Large intestine (tissue), 3 donors: ENCODE data around the gene ADCY3. TPM values are rescaled to one million over a fixed set of nuclear protein-coding genes. Genes with fewer than 3 reads are reported as not detected.

Source experiments
- DNase-seq, 2 donors: peaks; one replicate each; pipeline versions ENCODE4 v3.0.0 to v3.0.0-alpha.2; 2013
- H3K27ac ChIP-seq: one replicate; pipeline ENCODE4 v1.5.1; 2013; ENCODE audit warnings: low read length
- H3K27me3 ChIP-seq: 2 replicates; pipeline ENCODE4 v1.6.1; 2013; ENCODE audit warnings: low read length; ENCODE audit not compliant: control insufficient read depth, insufficient read depth
- H3K36me3 ChIP-seq: 2 replicates; pipeline ENCODE4 v1.6.1; 2013; ENCODE audit warnings: low read length; ENCODE audit not compliant: control insufficient read depth, insufficient read depth
- H3K4me1 ChIP-seq: one replicate; pipeline ENCODE4 v1.6.1; 2013; ENCODE audit warnings: low read length; ENCODE audit not compliant: control insufficient read depth, insufficient read depth
- H3K4me3 ChIP-seq: one replicate; pipeline ENCODE4 v1.5.1; 2013; ENCODE audit warnings: low read length
- H3K9me3 ChIP-seq: one replicate; pipeline ENCODE4 v1.6.1; 2013; ENCODE audit warnings: mild to moderate bottlenecking, low read depth, low read length, moderate library complexity; ENCODE audit not compliant: control insufficient read depth
- WGBS: methylation state at CpG from one replicate; pipeline ENCODE4 v1.1.5; 2013; ENCODE audit warnings: low lambda C conversion rate; ENCODE audit not compliant: insufficient coverage; 5-methylcytosine and 5-hydroxymethylcytosine counted together
- polyA plus RNA-seq: library from polyadenylated mRNA; unstranded; fragments of 120-200 nt; gene quantifications from one replicate; pipeline ENCODE4 v1.2.1, GENCODE V29; 2013

Gene ADCY3
- polyA plus RNA-seq, 1 donor, result 18.4 TPM

- WGBS, result no CpG with 5 or more reads among the region's 6 CpGs
- Histone ChIP-seq H3K36me3 (peaks cover 39% of the 10 kb centered on the region), H3K9me3 (no peaks in the 10 kb centered on the region)
These were observed 28.5 kb upstream of the ADCY3 start for GRCh38 chr2:24948506-24948905.

GRCh38 chr2:24947561-24948157, 27.6 kb upstream of the ADCY3 start:
- no peak for DNase-seq
- Histone ChIP-seq H3K9me3 (no peaks in the 10 kb centered on the region), H3K4me3 (no peak overlapping the region), H3K4me1 (no peaks in the 10 kb centered on the region), H3K27ac (no peak overlapping the region), H3K27me3 (no peaks in the 10 kb centered on the region), H3K36me3 (peaks cover 36% of the 10 kb centered on the region)
- WGBS, result 88% methylated on average over 1 of the region's 3 CpGs

More at GRCh38 chr2:24948506-24948905, 28.5 kb upstream of the ADCY3 start:
- Histone ChIP-seq H3K27me3 (no peaks in the 10 kb centered on the region), H3K27ac (no peak overlapping the region), H3K4me1 (no peaks in the 10 kb centered on the region), H3K4me3 (no peak overlapping the region)
- DNase-seq, result no peak

GRCh38 chr2:24945907-24946306, 25.9 kb upstream of the ADCY3 start:
- H3K4me1 ChIP-seq, result no peaks in the 10 kb centered on the region
- no peaks in the 10 kb centered on the region for H3K27me3 ChIP-seq
- no peak overlapping the region for H3K27ac ChIP-seq
- DNase-seq, result no peak
- peaks cover 31% of the 10 kb centered on the region for H3K36me3 ChIP-seq
- no peak overlapping the region for H3K4me3 ChIP-seq
- WGBS, result 100% methylated on average over 1 of the region's 4 CpGs
- no peaks in the 10 kb centered on the region for H3K9me3 ChIP-seq

- Histone ChIP-seq H3K9me3 (no peaks in the 10 kb centered on the region), H3K4me3 (no peak overlapping the region), H3K27me3 (no peaks in the 10 kb centered on the region), H3K4me1 (no peaks in the 10 kb centered on the region), H3K36me3 (peaks cover 22% of the 10 kb centered on the region), H3K27ac (no peak overlapping the region)
- 100% methylated on average over 2 of the region's 7 CpGs for WGBS
- no peak for DNase-seq
These were observed 23.5 kb upstream of the ADCY3 start for GRCh38 chr2:24943427-24944053.

GRCh38 chr2:24939353-24939752, 19.3 kb upstream of the ADCY3 start:
- Histone ChIP-seq H3K4me3 (no peak overlapping the region), H3K36me3 (no peaks in the 10 kb centered on the region), H3K27ac (no peak overlapping the region), H3K4me1 (no peaks in the 10 kb centered on the region), H3K27me3 (no peaks in the 10 kb centered on the region), H3K9me3 (no peaks in the 10 kb centered on the region)
- DNase-seq, result no peak
- no CpG with 5 or more reads among the region's 6 CpGs for WGBS

GRCh38 chr2:24937236-24937635, 17.2 kb upstream of the ADCY3 start:
- no peaks in the 10 kb centered on the region for H3K9me3 ChIP-seq
- no peaks in the 10 kb centered on the region for H3K27me3 ChIP-seq
- H3K27ac ChIP-seq, result no peak overlapping the region
- no CpG with 5 or more reads among the region's 2 CpGs for WGBS
- no peaks in the 10 kb centered on the region for H3K36me3 ChIP-seq
- H3K4me3 ChIP-seq, result no peak overlapping the region
- DNase-seq, result no peak
- H3K4me1 ChIP-seq, result no peaks in the 10 kb centered on the region

GRCh38 chr2:24935145-24935544, 15.1 kb upstream of the ADCY3 start:
- no CpG with 5 or more reads among the region's 5 CpGs for WGBS
- no peak for DNase-seq
- Histone ChIP-seq H3K27me3 (no peaks in the 10 kb centered on the region), H3K4me1 (no peaks in the 10 kb centered on the region), H3K4me3 (no peak overlapping the region), H3K36me3 (no peaks in the 10 kb centered on the region), H3K27ac (no peak overlapping the region), H3K9me3 (no peaks in the 10 kb centered on the region)

- H3K9me3 ChIP-seq, result no peaks in the 10 kb centered on the region
- H3K36me3 ChIP-seq, result no peaks in the 10 kb centered on the region
- no peaks in the 10 kb centered on the region for H3K4me1 ChIP-seq
- no peak overlapping the region for H3K4me3 ChIP-seq
- H3K27ac ChIP-seq, result no peak overlapping the region
- no peaks in the 10 kb centered on the region for H3K27me3 ChIP-seq
- WGBS, result no CpG with 5 or more reads among the region's 5 CpGs
- no peak for DNase-seq
These were observed 12.7 kb upstream of the ADCY3 start for GRCh38 chr2:24932715-24933114.

- Histone ChIP-seq H3K4me1 (peaks cover 5% of the 10 kb centered on the region), H3K4me3 (no peak overlapping the region), H3K36me3 (no peaks in the 10 kb centered on the region), H3K9me3 (no peaks in the 10 kb centered on the region), H3K27me3 (peaks cover 4% of the 10 kb centered on the region), H3K27ac (no peak overlapping the region)
- WGBS, result no CpG with 5 or more reads among the region's 6 CpGs
- no peak for DNase-seq
These were observed 10.7 kb upstream of the ADCY3 start for GRCh38 chr2:24930768-24931167.

- Histone ChIP-seq H3K36me3 (no peaks in the 10 kb centered on the region), H3K4me3 (no peak overlapping the region), H3K4me1 (peaks cover 5% of the 10 kb centered on the region), H3K9me3 (no peaks in the 10 kb centered on the region), H3K27ac (no peak overlapping the region), H3K27me3 (peaks cover 8% of the 10 kb centered on the region)
- DNase-seq, result no peak
- 100% methylated on average over 2 of the region's 3 CpGs for WGBS
These were observed 9.2 kb upstream of the ADCY3 start for GRCh38 chr2:24929230-24929629.

GRCh38 chr2:24928036-24928435, 8.0 kb upstream of the ADCY3 start:
- no peak overlapping the region for H3K27ac ChIP-seq
- no peaks in the 10 kb centered on the region for H3K36me3 ChIP-seq
- peaks cover 5% of the 10 kb centered on the region for H3K4me1 ChIP-seq
- DNase-seq, result no peak
- no peaks in the 10 kb centered on the region for H3K9me3 ChIP-seq
- no peak overlapping the region for H3K4me3 ChIP-seq
- H3K27me3 ChIP-seq, result peaks cover 9% of the 10 kb centered on the region
